Gastroesophageal sphincter (tissue), 3 donors: ENCODE results near the gene PRKAG2.

ENCODE experiments used
- CTCF ChIP-seq, 4 experiments: fragments of 200-600 bp in 2 of 4; fragments of 450-650 bp in 2 of 4; sonication (generic) in 1 of 4; IDR thresholded peaks; one replicate each; pipeline ENCODE4 v1.5.1; 2017 to 2019; ENCODE audit warnings: antibody characterized with exemption in 4 of 4, mild to moderate bottlenecking in 2 of 4, moderate library complexity in 2 of 4
- EP300 ChIP-seq: sonication (generic); formaldehyde crosslinking; IDR thresholded peaks from one replicate; pipeline ENCODE4 v1.6.1; 2017; ENCODE audit warnings: antibody characterized with exemption, mild to moderate bottlenecking
- POLR2AphosphoS5 ChIP-seq: sonication (generic); formaldehyde crosslinking; IDR thresholded peaks from one replicate; pipeline ENCODE4 v1.6.1; 2017; ENCODE audit warnings: antibody characterized with exemption

DNA sequence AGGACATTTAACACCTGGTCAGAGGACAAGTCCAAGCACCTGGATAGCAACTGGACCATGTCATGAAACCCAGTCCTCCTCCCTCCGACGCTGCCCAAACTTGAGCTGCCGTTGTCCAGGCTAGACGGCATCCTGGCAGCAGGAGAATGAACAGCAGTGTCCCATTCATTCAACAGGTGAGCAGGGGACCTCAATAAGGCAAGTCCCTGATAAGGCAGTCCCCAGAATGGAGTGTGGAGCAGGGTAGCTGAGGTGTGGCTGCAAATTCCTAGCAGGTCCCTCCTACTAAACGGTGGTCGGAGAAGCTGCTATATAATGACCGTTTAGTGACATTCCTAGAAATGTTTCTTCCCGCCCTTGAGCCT, 169.8 kb downstream of the PRKAG2 start:
- TF ChIP-seq EP300 = no peak
- TF ChIP-seq CTCF (IDR thresholded peaks at IDR 0.05) = no peak
- TF ChIP-seq POLR2AphosphoS5 = no peak
